DND-41 (cell line): ENCODE measurements around the gene KRT25.

Experiments used
- CTCF ChIP-seq: IDR thresholded peaks from 2 replicates; pipeline ENCODE4 v1.5.1; 2012; ENCODE audit warnings: borderline replicate concordance, low read length, moderate library complexity, mild to moderate bottlenecking; ENCODE audit not compliant: poor library complexity, severe bottlenecking; ENCODE audit errors: extremely low read depth
- EZH2 ChIP-seq: IDR thresholded peaks from 3 replicates; pipeline ENCODE4 v1.6.1; 2012; ENCODE audit warnings: borderline replicate concordance, low read depth, mild to moderate bottlenecking, moderate library complexity, low read length, inconsistent platforms; ENCODE audit not compliant: severe bottlenecking

GRCh38 chr17:40791787-40792436 is 36.8 kb upstream of the KRT25 start:
- no peak for TF ChIP-seq CTCF
- TF ChIP-seq EZH2: no peak
